ENCODE data around the gene CDC42SE2.

- TF ChIP-seq POLR2AphosphoS5 (IDR thresholded peaks at IDR 0.05): no peak
- no peak for TF ChIP-seq CTCF (IDR thresholded peaks at IDR 0.05)
- no peak for TF ChIP-seq POLR2A (IDR thresholded peaks at IDR 0.05)
Measured at GRCh38 chr5:131381777-131382176, 117.9 kb downstream of the CDC42SE2 start.
